ENCODE measurements around the gene UBASH3A.

GRCh38 chr21:42384989-42385388 lies 18.7 kb upstream of the UBASH3A start:
- TF ChIP-seq ZNF274 (IDR thresholded peaks at IDR 0.05; ENCODE audit: low read depth, low read length) (no peak), SUZ12 (IDR thresholded peaks at IDR 0.05; ENCODE audit: extremely low read depth, insufficient read depth, insufficient read length) (no peak)
